ENCODE data around the gene PIEZO2.

GRCh38 chr18:10851824-10852319 is 297.5 kb downstream of the PIEZO2 start:
- peak; percentile 88 for TF ChIP-seq CTCF (conservative IDR thresholded peaks at IDR 0.05; ENCODE audit: low read length)
- TF ChIP-seq EZH2phosphoT487 (IDR thresholded peaks at IDR 0.05; ENCODE audit: borderline replicate concordance): no peak
